Ramos (cell line): Measurements from ENCODE around the gene GNB4.

Experiments used
- in situ Hi-C: fragments of 300-500 bp; cut with MboI; formaldehyde crosslinking; loops from one replicate; pipeline ENCODE4 v1.14.3; 2022; ENCODE audit warnings: low sequenced_read_pairs; ENCODE audit not compliant: unreplicated experiment

The GNB4 gene

DNA sequence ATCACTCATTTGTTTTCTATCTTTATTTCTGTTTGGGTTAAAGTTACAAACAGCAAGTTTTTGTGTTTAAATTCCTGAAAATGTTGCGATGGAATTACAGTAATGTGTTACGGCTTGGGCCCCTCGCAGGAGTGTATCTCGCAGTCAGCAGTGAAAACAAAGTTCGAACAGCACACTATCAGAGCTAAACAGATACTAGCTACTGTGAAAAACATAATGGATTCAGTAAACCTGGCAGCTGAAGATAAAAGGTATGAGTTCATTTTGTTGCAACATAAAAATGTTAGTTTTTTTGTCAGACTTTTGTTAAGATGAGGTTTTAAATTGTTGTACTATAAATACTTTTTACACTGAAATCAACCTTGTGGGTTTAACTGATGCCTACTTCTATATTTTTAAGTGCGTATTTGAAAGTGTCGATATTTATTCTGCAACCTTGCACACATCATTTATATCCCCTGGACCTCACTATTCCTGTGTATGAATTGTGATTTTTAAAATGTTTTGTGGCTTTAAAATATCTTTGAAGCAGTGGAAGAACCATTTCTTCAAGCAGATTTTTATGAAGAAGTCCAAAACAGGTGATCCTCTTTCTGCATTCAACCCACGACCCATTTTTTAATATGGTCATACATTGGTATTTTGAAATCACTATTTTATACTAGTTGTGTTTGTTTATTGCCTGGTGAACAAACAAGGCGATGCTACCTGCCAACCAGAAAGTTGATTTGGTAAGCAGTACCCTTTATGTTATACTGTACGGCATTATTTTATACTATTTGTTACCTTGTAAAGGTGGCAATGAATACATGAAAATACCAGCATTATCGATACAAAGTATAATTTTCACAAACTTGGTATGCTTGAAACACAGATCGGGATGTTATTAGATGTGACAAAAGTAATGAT, 75.9 kb downstream of the GNB4 start:
- in situ Hi-C loops = no loop called here

DNA sequence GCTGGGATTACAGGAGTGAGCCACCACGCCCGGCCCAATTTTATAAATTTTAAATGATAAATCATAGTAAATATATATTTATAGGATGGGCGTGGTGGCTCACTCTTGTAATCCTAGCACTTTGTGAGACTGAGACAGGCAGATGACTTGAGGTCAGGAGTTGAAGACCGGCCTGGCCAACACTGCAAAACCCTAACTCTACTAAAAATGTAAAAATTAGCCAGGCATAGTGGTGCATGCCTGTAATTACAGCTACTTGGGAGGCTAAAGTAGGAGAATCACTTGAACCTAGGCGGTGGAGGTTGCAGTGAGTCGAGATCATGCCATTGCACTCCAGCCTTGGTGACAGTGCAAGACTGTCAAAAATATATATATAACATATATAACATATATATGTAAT, 77.3 kb downstream of the GNB4 start:
- in situ Hi-C loops = no loop called here

DNA sequence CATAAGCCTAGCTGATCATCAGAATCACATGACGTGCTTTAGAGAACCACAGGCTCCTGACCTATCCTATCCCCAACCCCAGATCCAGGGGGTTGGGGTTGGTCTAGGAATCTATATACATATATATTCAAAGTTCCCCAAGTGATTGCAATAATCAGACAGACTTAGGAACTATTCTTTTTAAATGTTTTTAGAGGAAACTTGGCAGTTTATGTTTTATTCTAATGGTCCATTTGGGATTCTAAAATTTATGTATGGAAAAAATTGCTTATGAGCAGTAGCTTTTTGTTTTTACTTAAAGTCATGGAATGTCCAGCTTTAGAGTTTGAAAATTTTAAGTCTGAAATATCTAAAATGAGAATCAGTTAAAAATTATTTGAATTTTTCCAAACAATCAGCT, 81.6 kb downstream of the GNB4 start:
- in situ Hi-C loops = no loop called here

DNA sequence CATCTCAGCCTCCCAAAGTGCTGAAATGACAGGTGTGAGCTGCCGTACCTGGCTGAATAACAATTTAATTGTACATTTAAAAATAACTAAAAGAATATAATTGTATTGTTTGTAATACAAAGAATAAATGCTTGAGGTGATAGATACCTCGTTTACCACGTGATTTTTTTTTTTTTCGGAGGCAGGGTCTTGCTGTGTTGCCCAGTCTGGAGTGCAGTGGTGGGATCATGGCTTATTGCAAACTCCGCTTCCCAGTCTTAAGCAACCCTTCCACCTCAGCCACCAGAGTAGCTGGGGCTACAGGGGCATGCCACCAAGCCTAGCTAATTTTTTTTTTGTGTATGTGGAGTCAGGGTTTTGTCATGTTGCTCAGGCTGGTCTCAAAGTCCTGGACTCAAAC, 87.9 kb downstream of the GNB4 start:
- in situ Hi-C loops = no loop called here

DNA sequence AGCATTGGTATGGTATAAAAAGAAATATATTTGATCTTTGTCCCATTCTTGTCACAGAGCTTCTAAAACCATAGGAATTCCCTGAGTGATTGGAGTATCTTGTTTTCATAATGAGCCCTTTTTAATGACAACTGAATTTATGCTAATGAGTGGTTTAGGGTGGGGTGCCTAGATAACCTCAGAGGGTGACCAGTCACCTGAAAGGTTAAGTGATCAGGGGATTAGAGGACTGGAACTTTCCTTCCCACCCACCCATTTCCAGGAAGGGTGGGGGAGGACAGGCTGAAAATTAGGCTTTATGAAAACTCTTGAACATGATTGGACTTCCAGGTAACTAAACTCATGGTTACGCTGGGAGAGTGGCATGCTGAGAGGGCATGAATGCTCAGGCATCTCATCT, 95.3 kb downstream of the GNB4 start:
- in situ Hi-C loops = no loop called here

DNA sequence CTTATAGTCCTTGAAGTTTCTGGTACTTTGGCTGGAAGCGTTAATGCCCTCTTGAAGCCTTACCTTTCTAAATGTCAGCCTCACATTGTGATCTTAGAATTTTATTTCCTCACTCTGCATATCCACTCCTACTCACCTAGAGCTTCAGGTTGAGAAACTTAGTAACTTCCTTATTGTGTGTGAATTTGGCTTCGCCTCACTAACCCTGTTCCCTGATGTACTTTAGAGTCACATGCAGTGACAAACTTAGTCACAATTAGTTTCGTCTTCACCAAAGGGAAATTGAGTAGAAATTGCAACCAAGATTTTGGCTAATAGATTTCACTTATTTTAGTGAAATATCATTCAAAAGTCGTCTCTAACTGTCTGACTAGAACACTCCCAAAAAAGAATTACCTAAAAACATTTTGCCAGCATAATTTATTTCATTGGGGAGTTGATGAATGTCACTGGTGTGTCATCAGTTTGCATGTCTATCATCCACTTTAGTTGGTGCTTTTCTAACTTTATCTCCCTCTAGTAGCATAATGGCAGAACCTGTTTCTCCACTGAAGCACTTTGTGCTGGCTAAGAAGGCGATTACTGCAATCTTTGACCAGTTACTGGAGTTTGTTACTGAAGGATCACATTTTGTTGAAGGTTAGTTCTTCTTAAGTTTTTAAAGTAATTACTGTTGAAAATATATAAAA, 102.8 kb downstream of the GNB4 start:
- in situ Hi-C loops = no loop called here

DNA sequence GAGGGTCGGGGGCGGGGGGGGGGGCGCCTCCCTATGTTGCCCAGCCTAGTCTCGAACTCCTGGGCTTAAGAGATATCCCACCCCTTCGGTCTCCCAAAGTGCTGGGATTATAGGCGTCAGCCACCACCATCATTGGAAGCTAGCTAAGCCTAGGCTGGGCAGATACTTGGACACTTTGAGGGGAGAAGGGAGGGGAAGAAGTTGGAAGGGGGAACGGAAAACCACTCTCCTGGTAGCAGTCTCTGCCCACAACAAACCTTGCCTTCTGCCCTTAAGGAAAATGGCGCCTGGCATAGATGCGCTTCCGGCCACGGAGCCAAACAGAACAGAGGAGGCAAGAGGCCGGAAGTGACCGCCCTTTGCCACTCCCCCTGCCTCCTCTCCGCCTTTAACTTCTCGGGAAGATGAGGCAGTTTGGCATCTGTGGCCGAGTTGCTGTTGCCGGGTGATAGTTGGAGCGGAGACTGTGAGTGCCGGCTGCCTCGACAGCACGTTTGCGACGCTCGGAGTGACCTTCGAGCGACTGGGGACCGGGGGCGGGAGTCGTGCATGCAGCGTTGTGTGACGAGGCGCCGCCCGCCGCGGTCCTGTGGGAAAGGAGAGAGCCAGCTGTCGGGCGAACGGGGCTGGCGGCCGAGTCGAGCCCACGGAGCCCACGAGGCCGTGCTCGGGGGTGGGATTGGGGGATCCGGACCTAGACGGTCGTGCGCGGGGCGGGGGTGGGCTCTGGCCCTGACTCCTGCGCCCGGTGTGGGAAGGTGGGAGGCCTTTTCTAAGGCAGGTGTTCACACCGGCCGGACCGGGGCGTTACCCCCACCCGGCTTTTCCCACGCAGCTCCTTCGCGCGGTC, 103.7 kb downstream of the GNB4 start, which contains the start of gene MFN1:
Gene MFN1 (plus strand): TSS at position 365 of the 850 bp plus-strand sequence. CDS start 1,143 bp downstream, outside the sequence.
- in situ Hi-C loops = no loop called here
